Choroid plexus epithelial cell (primary cell): Measurements from ENCODE around the gene SLC48A1.

Source experiments
- DNase-seq: peaks from one replicate; pipeline ENCODE4 v3.0.0-alpha.2; 2010; ENCODE audit warnings: low read depth
- H3K4me3 ChIP-seq: 2 replicates; pipeline ENCODE4 v1.5.1; 2011; ENCODE audit warnings: low read depth, mild to moderate bottlenecking, control low read depth, low read length, moderate library complexity
- TF ChIP-seq, protein P1 (sequence below): conservative IDR thresholded peaks from 2 replicates; pipeline ENCODE4 v1.5.1; 2011; ENCODE audit warnings: low read depth, mild to moderate bottlenecking, control low read depth, inconsistent platforms, low read length, moderate library complexity

The SLC48A1 gene

DNA sequence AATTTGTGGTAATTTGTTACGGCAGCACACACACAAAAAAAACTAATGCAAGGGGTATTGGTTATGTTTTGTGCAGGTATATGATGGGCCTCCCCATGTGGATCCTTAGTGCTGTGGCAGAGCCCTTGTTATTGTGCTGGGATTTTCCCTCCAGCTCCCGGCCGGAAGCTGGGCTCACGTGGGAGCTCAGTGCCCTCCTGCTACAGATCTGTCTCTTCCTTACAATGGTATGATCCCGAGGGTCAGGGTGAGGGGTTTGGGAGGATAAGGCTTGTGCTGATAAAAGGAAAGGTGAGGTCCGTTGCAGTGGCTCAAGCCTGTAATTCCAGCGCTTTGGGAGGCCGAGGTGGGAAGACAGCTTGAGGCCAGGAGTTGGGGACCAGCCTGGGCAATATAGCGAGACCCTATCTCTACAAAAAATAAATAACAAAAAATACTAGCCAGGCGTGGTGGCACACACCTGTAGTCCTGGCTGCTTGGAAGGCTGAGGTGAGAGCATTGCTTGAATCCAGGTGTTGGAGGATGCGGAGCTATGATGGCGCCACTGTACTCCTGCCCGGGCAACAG lies 861 bp upstream of the SLC48A1 start:
- no peak for DNase-seq
- no peak overlapping the region for H3K4me3 ChIP-seq
- TF ChIP-seq, protein P1, sequence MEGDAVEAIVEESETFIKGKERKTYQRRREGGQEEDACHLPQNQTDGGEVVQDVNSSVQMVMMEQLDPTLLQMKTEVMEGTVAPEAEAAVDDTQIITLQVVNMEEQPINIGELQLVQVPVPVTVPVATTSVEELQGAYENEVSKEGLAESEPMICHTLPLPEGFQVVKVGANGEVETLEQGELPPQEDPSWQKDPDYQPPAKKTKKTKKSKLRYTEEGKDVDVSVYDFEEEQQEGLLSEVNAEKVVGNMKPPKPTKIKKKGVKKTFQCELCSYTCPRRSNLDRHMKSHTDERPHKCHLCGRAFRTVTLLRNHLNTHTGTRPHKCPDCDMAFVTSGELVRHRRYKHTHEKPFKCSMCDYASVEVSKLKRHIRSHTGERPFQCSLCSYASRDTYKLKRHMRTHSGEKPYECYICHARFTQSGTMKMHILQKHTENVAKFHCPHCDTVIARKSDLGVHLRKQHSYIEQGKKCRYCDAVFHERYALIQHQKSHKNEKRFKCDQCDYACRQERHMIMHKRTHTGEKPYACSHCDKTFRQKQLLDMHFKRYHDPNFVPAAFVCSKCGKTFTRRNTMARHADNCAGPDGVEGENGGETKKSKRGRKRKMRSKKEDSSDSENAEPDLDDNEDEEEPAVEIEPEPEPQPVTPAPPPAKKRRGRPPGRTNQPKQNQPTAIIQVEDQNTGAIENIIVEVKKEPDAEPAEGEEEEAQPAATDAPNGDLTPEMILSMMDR, result no peak

GRCh38 chr12:47772738-47773061 lies 338 bp upstream of the SLC48A1 start:
- H3K4me3 ChIP-seq, result peak overlapping the region; percentile 67
- no peak for DNase-seq
- TF ChIP-seq, protein P1, result no peak

- H3K4me3 ChIP-seq, result peak overlapping the region; percentile 67
- DNase-seq, result no peak
- TF ChIP-seq, protein P1, result no peak
These were observed 981 bp downstream of the SLC48A1 start for GRCh38 chr12:47773858-47774580.

GRCh38 chr12:47774663-47775062 lies 1.6 kb downstream of the SLC48A1 start:
- no peak for DNase-seq
- no peak overlapping the region for H3K4me3 ChIP-seq
- TF ChIP-seq, protein P1, result no peak

DNA sequence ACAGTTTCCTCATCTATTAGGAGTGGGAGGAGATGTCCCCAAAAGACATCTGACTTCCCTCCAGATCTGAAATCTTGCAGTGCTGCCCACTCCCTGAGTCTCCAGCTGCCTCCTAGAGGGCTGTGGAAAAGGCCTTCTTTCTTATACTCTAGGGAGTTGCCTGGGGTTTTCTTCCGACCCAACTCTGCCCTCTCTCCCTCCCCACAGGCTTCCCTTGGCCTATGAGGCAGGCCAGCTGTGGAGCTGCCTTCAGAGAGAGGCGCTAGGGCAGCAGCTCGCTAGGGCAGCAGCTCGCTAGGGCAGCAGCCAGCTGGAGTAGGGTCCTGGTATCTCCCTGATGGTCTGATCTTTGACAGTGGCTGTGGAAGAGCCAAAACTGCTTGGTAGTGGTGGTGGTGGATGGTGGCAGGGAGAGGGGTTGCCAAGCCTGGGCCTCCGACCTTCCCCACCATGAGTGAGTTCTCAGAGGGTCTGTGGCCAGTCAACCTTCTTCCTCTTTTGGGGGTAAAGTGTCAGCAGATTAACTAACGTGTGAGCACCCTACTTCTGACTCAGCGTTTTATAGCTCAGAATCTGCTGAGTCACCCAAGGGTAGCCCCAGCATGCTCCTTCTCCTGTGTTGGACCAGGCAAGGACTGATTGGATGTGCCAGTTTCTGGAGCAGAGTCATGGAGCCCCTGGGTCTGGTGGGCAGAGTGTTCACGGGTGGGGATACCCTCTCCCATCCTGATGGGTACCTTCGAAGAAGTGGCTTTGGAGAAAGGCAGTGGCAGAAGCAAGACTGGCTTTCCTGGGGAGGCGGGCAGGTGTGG lies 2.3 kb downstream of the SLC48A1 start:
- peak; percentile 57 for DNase-seq
- H3K4me3 ChIP-seq, result no peak overlapping the region
- TF ChIP-seq, protein P1, result no peak

DNA sequence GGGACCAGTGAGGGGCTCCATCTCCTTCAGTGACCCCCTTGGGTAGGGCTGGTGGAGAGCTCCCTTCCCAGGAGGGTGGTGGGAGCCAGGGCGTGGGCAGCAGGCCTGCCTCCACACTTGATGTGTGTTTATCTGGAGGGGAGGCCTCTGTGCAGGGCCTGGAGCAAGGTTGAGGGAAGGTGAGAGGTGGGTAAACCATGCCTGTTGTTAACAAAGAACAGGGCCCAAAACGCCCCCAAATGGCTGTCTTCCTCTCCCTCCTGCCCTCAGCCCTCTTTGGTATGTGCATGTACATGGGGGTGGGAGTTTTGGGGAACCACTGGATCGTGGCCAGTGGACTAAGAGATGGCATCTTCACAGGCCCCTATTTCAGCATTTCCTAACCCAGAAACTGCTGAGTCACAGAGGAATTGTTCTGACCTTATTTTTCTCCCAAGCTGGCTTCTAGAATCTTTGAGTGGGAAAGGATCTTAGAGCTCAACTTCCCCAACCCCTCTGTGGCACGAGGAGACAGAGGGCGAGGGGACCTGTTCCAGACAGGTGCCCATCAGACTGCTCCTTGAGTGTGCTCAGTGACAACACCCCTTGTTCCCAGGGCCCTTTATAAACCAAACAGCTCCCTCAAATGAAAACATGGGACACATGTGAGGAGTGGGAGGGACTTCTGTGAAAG lies 3.6 kb downstream of the SLC48A1 start:
- peak; percentile 57 for DNase-seq
- no peak overlapping the region for H3K4me3 ChIP-seq
- TF ChIP-seq, protein P1, result no peak
